GM18505 (cell line): ENCODE results near the gene DPYSL4.

Source experiments
- ATAC-seq: cut with Tn5 transposase; IDR thresholded peaks from one replicate; pipeline ENCODE4 v1.9.1; 2021; ENCODE audit not compliant: unreplicated experiment
- POLR2A ChIP-seq: IDR thresholded peaks from 4 replicates; pipeline ENCODE4 v1.6.1; 2011; ENCODE audit warnings: borderline replicate concordance; ENCODE audit not compliant: insufficient read depth, insufficient read length; ENCODE audit errors: extremely low read depth

Gene DPYSL4

GRCh38 chr10:132174237-132174636, 12.5 kb upstream of the DPYSL4 start:
- no peak for TF ChIP-seq POLR2A
- ATAC-seq, result no peak

DNA sequence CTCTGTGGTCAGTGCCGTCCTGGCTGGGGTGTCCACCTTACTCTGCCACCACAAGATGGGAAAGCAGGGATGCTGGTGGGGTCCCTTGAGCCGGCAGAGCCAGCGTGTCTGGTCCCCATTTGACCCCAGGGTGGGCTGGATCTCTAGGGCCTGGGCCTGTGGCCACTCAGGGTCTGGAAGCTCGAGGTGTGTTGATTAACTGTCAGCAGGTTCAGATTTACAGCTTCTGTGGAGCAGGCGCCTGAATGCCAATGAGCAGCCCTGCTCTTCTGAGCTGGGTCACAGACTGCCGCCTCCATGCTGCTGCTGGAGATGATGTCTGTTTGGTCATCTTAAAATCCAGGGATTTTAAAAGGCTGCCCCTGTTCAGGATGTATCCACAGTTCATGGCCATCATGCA, 11.3 kb upstream of the DPYSL4 start:
- TF ChIP-seq POLR2A, result no peak
- ATAC-seq, result no peak

GRCh38 chr10:132175907-132176581, 10.7 kb upstream of the DPYSL4 start:
- no peak for ATAC-seq
- no peak for TF ChIP-seq POLR2A

DNA sequence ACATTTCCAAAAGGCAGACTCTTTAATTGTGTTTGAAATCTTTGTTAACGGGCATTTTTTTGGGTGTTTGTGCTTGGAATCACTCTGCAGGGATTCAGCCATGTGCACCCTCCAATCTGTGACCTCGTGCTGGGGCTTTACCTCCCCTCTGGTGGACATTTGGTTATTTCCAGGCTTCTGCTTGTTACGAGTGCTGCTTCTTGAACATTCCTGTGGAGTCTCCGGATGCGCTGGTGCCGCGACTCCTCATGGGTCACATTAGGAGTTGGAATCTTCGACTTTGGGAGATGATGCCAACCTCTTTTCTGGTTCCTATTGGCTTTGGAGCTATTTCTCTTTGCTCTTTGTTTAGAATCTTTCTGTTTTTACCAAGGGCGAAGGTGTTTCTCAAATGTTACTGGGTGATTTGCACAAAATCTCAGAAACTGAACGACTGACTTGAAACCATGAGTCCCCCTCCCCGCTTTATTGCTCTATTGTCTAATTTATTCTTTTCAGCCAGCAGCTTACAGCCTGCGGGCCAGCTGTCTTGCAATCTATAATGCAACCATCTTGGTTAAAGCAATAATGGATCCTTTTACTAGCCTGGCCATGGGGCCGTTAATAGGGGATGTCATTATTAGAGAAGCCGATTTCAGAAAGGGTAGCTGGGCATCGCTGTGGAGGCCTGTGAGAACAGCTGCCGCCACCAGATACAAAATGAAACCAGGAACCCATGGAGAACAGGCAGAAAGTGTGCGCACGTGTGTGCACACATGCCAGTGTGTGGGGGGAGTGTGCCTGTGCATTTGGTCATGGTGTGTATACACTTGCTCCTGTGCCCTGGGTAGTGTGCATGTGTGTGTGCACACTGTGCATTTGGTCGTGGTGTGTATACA, 9.9 kb upstream of the DPYSL4 start:
- ATAC-seq, result no peak
- TF ChIP-seq POLR2A, result no peak

DNA sequence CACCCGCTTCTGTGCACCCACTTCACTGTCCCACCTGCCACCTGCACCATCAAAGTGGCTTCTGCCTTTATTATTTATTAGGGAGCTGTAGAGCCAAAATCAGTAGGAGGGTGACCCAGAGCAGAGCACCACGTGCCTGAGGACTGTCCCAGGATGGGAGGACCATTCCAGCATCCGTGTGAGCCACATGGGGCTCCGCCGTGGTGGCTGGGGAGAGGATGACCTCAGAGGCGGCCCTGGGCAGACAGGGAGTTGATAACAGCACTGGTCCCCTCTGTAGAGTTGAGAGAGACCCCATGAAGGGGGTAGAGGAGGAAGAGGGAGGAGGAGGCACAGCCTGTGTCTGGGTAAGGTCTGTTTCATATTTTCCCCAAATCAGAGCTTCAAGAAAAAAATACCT, 8.7 kb upstream of the DPYSL4 start:
- TF ChIP-seq POLR2A, result no peak
- no peak for ATAC-seq

GRCh38 chr10:132178672-132179545, 7.8 kb upstream of the DPYSL4 start:
- no peak for ATAC-seq
- TF ChIP-seq POLR2A, result no peak

DNA sequence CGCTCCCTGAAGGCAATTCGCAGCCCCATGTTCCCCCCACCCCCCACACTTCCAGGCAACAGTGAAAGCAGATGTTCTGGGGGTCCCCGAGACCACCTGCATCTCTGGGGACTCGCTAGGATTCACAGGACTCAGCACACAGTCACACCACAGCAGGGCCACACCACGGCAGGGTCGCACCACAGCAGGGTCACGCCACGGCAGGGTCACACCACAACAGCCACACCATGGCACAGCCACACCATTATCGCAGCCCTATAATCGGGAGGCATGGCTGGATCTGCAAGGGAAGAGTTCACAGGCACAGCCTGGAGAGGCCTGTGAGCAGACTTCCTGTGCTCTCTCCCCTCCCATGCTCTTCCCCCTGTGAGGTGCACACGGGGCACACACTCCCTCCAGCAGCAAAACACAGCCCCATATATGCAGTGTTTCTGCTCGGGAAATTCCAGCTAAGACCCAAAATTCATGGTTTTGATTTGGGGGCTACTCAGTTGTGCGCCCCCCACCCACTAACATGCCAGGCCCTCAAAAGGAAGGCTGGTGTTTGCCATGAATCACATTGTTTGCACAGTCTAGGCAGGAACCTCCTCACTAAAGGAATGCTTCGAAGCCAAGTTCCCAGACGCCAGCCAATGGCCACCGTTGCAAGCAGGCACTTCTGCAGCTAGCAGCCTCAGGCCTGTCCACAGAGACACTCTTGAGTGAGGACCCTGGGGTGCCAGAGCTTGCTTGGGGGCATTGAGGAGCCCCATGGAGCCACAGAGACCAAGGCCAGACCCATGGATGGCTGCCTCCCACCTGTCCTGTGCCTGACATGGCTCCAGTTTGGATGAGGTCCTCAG, 7.0 kb upstream of the DPYSL4 start:
- TF ChIP-seq POLR2A, result no peak
- ATAC-seq, result no peak

GRCh38 chr10:132180736-132181135, 6.0 kb upstream of the DPYSL4 start:
- no peak for TF ChIP-seq POLR2A
- ATAC-seq, result no peak

- ATAC-seq, result no peak
- no peak for TF ChIP-seq POLR2A
Observed at GRCh38 chr10:132181691-132182425, 4.9 kb upstream of the DPYSL4 start.

DNA sequence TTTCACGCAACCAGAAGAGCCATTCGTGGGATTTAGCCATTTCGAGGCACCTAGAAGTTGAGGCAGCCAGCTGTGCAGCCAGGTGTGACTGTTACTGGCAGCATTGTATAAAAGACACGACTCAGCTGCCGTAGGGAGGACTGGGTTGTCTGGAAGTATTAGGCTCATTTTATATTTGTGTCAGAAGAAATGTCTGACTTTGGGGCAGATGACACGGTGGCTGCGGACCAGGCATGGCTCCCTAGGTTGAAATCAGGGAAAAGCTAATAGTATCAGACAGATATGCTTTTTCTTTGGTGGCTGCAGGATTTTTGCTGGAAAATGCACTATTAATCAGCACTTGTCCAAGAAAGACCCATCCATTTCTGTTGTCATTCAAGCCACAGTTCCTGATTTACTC, 4.2 kb upstream of the DPYSL4 start:
- no peak for TF ChIP-seq POLR2A
- no peak for ATAC-seq

- TF ChIP-seq POLR2A, result no peak
- ATAC-seq, result no peak
Observed at GRCh38 chr10:132183046-132183445, 3.7 kb upstream of the DPYSL4 start.
